GM19395 (cell line): ENCODE measurements around the gene HNRNPK.

Source experiments
- ATAC-seq: cut with Tn5 transposase; IDR thresholded peaks from one replicate; pipeline ENCODE4 v1.9.1; 2021; ENCODE audit warnings: mild to moderate bottlenecking, moderate library complexity; ENCODE audit not compliant: unreplicated experiment

The HNRNPK gene

GRCh38 chr9:83979812-83980394, at the start of gene HNRNPK:
Gene HNRNPK, minus strand, starts transcription at chr9:83980215. Its CDS starts 1,963 bp downstream, at chr9:83978252.
- peak; percentile 88 for ATAC-seq

GRCh38 chr9:84027201-84027600, 47.2 kb upstream of the HNRNPK start:
- ATAC-seq: no peak

- ATAC-seq: no peak
These were observed 44.1 kb upstream of the HNRNPK start for GRCh38 chr9:84024041-84024575.

GRCh38 chr9:84007662-84008061, 27.6 kb upstream of the HNRNPK start:
- ATAC-seq: no peak

- no peak for ATAC-seq
These were observed 23.2 kb upstream of the HNRNPK start for GRCh38 chr9:84003246-84003645.

- ATAC-seq: peak; percentile 90
These were observed 22.3 kb upstream of the HNRNPK start for GRCh38 chr9:84002344-84002743.

GRCh38 chr9:84001621-84002020, 21.6 kb upstream of the HNRNPK start:
- no peak for ATAC-seq

- ATAC-seq: no peak
These were observed 20.2 kb upstream of the HNRNPK start for GRCh38 chr9:84000186-84000585.

- ATAC-seq: no peak
These were observed 19.3 kb upstream of the HNRNPK start for GRCh38 chr9:83999141-83999918.

GRCh38 chr9:83996126-83996525, 16.1 kb upstream of the HNRNPK start:
- no peak for ATAC-seq

GRCh38 chr9:83992901-83993300, 12.9 kb upstream of the HNRNPK start:
- no peak for ATAC-seq

GRCh38 chr9:83992407-83992806, 12.4 kb upstream of the HNRNPK start:
- ATAC-seq: no peak

- no peak for ATAC-seq
These were observed 11.3 kb upstream of the HNRNPK start for GRCh38 chr9:83991355-83991754.

- ATAC-seq: no peak
These were observed 8.4 kb upstream of the HNRNPK start for GRCh38 chr9:83988411-83988810.

- ATAC-seq: no peak
These were observed 7.4 kb upstream of the HNRNPK start for GRCh38 chr9:83987402-83987791.

GRCh38 chr9:83986765-83987401, 6.9 kb upstream of the HNRNPK start:
- ATAC-seq: no peak

- no peak for ATAC-seq
These were observed 6.2 kb upstream of the HNRNPK start for GRCh38 chr9:83986195-83986594.

- ATAC-seq: no peak
These were observed 1.3 kb upstream of the HNRNPK start for GRCh38 chr9:83981126-83981871.

GRCh38 chr9:83980395-83981125, 545 bp upstream of the HNRNPK start, which contains the start of gene RMI1:
Gene RMI1, plus strand, starts transcription at chr9:83980805. Its CDS starts 20,182 bp downstream, at chr9:84000987.
- peak; percentile 79 for ATAC-seq
